Measurements from ENCODE around the gene PNPLA1.

The PNPLA1 gene

GRCh38 chr6:36318690-36319435 is 49.0 kb downstream of the PNPLA1 start:
- TF ChIP-seq, protein P1, sequence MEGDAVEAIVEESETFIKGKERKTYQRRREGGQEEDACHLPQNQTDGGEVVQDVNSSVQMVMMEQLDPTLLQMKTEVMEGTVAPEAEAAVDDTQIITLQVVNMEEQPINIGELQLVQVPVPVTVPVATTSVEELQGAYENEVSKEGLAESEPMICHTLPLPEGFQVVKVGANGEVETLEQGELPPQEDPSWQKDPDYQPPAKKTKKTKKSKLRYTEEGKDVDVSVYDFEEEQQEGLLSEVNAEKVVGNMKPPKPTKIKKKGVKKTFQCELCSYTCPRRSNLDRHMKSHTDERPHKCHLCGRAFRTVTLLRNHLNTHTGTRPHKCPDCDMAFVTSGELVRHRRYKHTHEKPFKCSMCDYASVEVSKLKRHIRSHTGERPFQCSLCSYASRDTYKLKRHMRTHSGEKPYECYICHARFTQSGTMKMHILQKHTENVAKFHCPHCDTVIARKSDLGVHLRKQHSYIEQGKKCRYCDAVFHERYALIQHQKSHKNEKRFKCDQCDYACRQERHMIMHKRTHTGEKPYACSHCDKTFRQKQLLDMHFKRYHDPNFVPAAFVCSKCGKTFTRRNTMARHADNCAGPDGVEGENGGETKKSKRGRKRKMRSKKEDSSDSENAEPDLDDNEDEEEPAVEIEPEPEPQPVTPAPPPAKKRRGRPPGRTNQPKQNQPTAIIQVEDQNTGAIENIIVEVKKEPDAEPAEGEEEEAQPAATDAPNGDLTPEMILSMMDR (IDR thresholded peaks at IDR 0.05), result no peak
- Histone ChIP-seq H3K4me1 (ENCODE audit: control insufficient read depth in 1 of 2, insufficient read depth in 1 of 2, low read depth in 1 of 2, low read length in 1 of 2) (no peaks in the 10 kb centered on the region), H3K9me3 (no peaks in the 10 kb centered on the region), H3K4me3 (ENCODE audit: low read depth in 1 of 2, low read length in 1 of 2) (no peak overlapping the region), H3K27me3 (no peaks in the 10 kb centered on the region), H3K27ac (no peak overlapping the region), H3K36me3 (peaks cover under 1% of the 10 kb centered on the region)

- Histone ChIP-seq H3K9me3 (no peaks in the 10 kb centered on the region), H3K4me1 (ENCODE audit: control insufficient read depth in 1 of 2, insufficient read depth in 1 of 2, low read depth in 1 of 2, low read length in 1 of 2) (no peaks in the 10 kb centered on the region), H3K27ac (no peak overlapping the region), H3K27me3 (no peaks in the 10 kb centered on the region), H3K4me3 (ENCODE audit: low read depth in 1 of 2, low read length in 1 of 2) (no peak overlapping the region), H3K36me3 (no peaks in the 10 kb centered on the region)
- TF ChIP-seq, protein P1 (IDR thresholded peaks at IDR 0.05), result no peak
Observed at GRCh38 chr6:36319436-36319762, 49.5 kb downstream of the PNPLA1 start.

- Histone ChIP-seq H3K27ac (no peak overlapping the region), H3K9me3 (no peaks in the 10 kb centered on the region), H3K27me3 (no peaks in the 10 kb centered on the region), H3K4me1 (ENCODE audit: control insufficient read depth in 1 of 2, insufficient read depth in 1 of 2, low read depth in 1 of 2, low read length in 1 of 2) (no peaks in the 10 kb centered on the region), H3K36me3 (no peaks in the 10 kb centered on the region), H3K4me3 (ENCODE audit: low read depth in 1 of 2, low read length in 1 of 2) (no peak overlapping the region)
- TF ChIP-seq, protein P1 (IDR thresholded peaks at IDR 0.05), result no peak
Observed at GRCh38 chr6:36319821-36320220, 50.0 kb downstream of the PNPLA1 start.

GRCh38 chr6:36320475-36320874 is 50.6 kb downstream of the PNPLA1 start:
- no peaks in the 10 kb centered on the region for H3K27me3 ChIP-seq
- no peaks in the 10 kb centered on the region for H3K9me3 ChIP-seq
- no peak overlapping the region for H3K4me3 ChIP-seq (ENCODE audit: low read depth in 1 of 2, low read length in 1 of 2)
- H3K27ac ChIP-seq, result no peak overlapping the region
- no peaks in the 10 kb centered on the region for H3K4me1 ChIP-seq (ENCODE audit: control insufficient read depth in 1 of 2, insufficient read depth in 1 of 2, low read depth in 1 of 2, low read length in 1 of 2)
- TF ChIP-seq, protein P1 (IDR thresholded peaks at IDR 0.05), result no peak
- H3K36me3 ChIP-seq, result no peaks in the 10 kb centered on the region

DNA sequence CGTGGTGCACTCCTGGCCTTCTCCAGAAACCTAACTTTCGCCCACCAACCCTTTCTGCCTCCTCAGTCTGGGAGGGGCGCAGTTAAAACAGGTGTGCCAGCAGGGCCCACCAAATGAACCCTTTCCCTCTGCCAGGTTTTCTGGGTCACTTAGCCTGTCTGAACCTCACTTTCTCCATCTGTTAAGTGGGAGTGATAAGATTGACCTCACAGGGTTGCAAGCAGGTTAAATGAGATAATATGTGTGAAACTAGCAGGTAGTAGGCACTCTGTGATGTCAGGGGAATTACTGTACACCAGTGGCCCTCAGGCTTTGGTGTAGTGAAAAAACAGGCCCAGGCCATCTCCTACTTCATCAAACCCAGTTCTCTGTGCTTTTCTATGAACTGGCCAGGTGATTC is 52.7 kb downstream of the PNPLA1 start:
- TF ChIP-seq, protein P1 (IDR thresholded peaks at IDR 0.05), result no peak
- Histone ChIP-seq H3K4me1 (ENCODE audit: control insufficient read depth in 1 of 2, insufficient read depth in 1 of 2, low read depth in 1 of 2, low read length in 1 of 2) (no peaks in the 10 kb centered on the region), H3K4me3 (ENCODE audit: low read depth in 1 of 2, low read length in 1 of 2) (no peak overlapping the region), H3K27ac (no peak overlapping the region), H3K27me3 (no peaks in the 10 kb centered on the region), H3K9me3 (no peaks in the 10 kb centered on the region), H3K36me3 (no peaks in the 10 kb centered on the region)
